ENCODE measurements around the gene DIAPH2.

Gene DIAPH2

DNA sequence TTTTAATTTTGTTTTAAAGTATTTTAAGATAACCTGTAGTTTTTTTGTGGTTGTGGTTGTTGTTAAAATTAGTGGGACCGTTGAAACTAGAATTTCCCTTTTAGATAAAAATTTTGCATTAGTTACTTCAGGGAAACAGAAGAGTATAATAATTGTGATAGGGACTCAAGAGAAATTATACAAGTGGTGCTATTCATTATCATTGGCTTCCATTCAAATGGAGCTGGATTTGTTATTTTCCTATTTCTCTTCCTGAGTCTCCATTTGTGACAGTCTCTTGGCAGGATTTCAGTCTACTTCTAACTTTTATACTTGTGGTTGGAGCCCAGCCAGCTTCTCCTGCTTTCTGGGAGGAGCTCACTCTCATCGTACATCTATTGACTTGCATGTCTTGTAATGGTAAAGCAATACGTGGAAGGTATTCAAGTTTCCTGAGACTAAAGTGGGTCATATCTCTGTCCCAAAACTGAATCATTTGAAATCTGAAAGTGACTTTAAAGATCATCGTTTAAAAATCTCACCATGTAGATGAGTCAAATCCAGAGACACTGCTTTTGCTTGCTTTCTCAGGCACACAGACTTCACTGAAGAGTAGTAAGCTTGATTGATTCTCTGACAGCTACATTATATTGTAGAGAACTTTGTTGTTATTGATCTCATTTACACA is 354.9 kb downstream of the DIAPH2 start:
- DNase-seq: peak in 2 of 56 donors; percentile 0 to 1

DNA sequence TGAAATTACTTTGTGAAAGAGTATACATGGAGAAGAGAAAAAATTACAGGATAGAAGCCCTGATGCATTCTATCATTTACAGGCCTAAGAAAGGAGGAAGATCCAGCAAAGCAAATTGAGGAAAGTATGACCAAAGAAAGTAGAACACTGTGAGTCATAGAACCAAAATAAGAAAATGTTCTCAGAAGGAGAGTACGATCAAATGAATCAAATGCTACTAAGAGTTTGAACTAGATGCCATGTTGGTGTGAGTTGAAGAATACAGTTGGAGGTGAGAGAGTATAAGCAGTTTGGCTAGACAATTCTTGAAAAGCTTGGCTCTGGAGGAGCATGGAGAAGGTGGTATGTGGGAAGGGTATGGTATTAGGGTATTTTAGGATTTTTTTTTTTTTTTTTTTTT is 360.8 kb downstream of the DIAPH2 start:
- DNase-seq: no peak

- no peak for DNase-seq
Measured at GRCh38 chrX:97046867-97047266, 362.2 kb downstream of the DIAPH2 start.

GRCh38 chrX:97050392-97050791 is 365.8 kb downstream of the DIAPH2 start:
- no peak for DNase-seq

- DNase-seq: no peak
Measured at GRCh38 chrX:97057349-97057909, 372.8 kb downstream of the DIAPH2 start.

GRCh38 chrX:97060020-97060419 is 375.4 kb downstream of the DIAPH2 start:
- DNase-seq: no peak

DNA sequence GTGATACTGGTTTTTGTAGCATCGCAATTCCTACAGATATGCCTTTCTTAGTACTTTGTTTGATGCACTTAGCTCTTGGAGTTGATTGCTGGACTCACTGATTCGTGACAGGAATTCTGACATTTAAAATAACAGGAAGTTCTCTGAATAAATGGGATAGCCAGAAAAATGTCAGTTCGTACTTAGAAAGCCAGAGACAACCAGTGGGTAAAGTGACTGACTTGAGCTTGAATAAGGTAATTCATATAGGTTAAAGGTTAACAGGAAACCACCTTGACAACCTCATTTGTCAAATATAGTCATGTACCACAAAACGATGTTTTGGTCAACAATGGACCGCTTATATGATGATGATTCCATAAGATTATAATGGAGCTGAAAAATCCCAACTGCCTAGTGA is 380.4 kb downstream of the DIAPH2 start:
- DNase-seq: no peak

- DNase-seq: no peak
Measured at GRCh38 chrX:97065973-97066372, 381.3 kb downstream of the DIAPH2 start.

DNA sequence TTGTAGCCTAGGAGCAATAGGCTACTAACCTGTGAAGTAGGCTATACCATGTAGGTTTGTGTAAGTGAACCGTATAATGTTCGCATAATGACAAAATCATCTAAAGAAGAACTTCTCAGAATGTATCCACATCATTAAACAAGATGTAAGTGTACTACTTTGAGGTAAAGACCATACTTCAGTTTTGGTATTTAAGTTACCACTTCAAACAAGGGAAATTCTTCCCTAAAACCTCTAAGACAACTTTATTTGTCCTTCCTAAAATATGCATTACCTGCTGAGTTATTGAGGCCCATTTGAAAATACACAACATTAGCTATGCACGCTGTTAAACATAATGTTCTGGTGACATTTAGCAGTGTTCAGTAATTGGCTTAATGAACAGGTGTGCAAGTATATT is 381.7 kb downstream of the DIAPH2 start:
- no peak for DNase-seq

DNA sequence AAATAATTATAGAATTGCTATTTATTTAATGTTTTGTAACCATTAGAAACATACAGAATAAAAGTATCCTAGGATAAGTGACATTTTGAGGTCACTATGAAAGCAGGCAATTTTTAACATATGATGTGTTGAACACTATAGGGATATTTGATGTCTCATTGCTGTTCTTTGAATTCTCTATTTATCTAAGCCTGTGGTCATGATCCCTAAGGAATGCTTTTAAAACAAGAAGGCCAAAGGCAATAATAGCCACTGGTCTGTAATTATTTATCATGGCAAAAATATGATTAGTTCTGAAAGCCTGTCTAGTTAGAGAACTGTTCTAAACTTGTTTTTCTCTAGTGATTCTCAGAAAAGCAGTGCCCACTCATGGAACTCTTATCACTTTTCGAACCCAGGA is 385.7 kb downstream of the DIAPH2 start:
- no peak for DNase-seq

- DNase-seq: no peak
Measured at GRCh38 chrX:97074400-97074799, 389.8 kb downstream of the DIAPH2 start.

DNA sequence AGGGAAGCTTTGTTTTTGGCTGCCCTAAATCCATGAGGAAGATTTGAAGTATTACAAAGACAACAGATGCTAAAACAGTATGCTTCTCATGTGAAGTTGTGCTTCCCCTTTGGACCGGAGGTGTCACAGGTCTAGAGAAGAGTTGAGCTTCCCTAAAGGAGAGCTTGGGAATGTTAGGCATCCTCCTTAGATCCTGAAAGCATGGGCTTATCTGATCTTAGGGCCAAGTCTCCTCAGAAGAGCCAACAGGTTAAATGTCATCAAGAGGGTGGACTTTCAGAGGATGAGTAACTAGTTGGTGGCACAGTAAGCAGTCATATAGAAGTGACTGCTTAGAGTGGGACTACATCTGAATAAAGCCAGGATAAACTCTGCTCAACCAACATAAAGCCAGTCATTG is 404.5 kb downstream of the DIAPH2 start:
- no peak for DNase-seq

DNA sequence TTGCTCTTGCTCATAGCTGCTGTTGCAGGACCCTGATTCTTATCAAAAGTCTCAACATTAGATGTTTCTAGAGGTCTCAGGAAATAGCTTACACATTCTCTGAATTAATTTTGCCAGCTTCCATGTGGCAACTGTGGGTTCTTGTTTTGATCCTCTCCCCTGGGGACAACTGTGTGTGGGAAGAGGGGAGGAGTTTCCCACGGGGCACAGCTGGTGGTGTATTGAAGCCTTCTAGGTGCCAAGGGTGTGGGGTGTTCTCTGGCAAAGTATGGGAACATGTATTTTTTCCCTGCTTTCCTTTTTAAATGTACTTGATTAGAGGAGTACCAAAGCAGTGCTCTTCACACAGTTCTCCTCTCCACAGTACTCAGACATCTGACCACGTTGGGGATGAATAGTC is 411.7 kb downstream of the DIAPH2 start:
- no peak for DNase-seq

GRCh38 chrX:97102938-97103337 is 418.3 kb downstream of the DIAPH2 start:
- DNase-seq: no peak

GRCh38 chrX:97109730-97110129 is 425.1 kb downstream of the DIAPH2 start:
- no peak for DNase-seq

DNA sequence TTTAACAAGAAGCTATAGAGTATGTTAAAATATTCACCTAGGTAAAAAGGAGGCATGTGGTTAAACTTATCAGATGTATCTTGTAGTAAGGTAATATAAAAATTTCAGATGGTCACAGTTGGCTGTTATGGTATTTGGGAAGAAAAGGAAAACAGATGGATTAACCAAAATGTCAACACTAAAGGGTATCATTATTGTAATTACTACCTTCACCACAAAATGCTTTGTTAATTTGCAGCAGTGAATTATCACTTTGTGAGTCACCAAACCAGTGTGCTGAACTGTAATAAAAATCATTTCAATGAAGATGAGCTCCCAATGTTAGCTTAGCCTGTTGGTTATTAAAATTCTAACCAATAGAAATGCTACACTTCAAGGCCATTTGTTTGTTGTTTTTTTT is 432.9 kb downstream of the DIAPH2 start:
- no peak for DNase-seq

- DNase-seq: no peak
Measured at GRCh38 chrX:97119474-97120109, 434.9 kb downstream of the DIAPH2 start.

DNA sequence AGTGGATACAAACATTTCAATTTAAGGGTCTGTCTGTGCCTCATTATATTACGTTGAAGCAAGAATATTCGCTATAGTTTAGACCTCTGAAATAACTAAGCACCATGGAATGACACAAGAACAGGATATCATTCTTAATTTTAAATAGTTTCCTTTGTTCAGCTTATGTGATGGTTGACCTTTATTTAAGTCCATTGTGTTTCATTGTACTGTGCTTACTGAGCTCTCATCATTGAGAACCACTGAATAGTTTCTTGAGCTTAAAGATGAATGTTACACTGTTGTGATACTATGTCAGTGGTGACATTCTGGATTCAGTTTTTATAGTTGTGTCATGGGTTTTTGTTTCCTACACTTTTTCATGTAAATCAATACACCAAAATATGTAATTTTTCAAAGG is 438.4 kb downstream of the DIAPH2 start:
- DNase-seq: no peak

GRCh38 chrX:97126020-97126419 is 441.4 kb downstream of the DIAPH2 start:
- DNase-seq: no peak

DNA sequence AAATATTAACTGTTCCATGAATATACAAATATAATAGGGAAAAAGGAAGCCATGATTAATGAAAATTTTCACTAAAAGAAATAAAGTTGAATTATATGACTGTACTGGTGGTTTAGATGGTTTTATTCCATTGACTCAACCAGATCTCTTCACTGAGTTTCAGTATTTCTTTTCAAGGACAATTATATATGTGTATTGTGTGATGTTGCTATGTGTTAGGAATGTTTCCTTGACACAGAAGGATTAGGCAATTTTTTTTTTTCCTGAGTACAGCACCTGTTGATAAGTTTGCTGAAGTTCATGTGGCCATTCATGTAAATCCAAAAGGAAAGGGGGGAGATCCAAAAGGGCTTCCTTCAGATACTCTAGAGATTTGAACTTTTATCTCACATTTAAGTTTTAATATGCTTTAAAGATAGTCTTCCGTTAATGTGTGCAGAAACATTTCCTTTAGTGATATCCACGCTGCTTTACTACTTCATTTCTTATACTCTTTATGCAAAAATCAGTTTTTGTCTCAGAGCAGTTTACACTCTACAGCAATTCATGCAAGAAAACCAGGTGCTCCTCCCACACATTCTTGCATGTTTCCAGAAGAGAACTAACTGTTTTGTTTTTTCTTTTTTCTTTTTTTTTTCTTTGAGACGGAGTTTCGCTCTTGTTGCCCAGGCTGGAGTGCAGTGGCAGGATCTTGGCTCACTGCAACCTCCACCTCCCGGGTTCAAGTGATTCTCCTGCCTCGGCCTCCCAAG is 448.2 kb downstream of the DIAPH2 start:
- DNase-seq: no peak

- DNase-seq: no peak
Measured at GRCh38 chrX:97145934-97146333, 461.3 kb downstream of the DIAPH2 start.

DNA sequence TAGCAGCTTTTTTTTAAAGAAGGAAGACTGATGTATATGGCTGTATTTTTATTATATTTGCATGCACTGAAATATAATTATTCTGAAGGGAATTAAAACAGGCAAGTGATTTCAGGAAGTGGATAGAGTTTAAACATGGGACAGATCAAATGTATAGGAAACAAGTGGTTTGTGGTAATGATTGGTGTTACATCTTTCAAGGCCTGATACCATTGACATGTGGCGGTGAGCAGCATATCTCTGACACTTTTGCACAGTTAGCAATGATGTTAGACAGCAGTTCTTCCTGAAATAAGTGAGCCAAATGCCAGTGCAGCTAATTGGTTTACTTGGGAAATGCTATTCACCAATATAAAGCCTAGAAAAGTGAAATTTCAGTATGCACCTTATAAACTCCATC is 471.2 kb downstream of the DIAPH2 start:
- DNase-seq: no peak
